ENCODE measurements around the gene RNPEP. TPM values are rescaled to one million over a fixed set of nuclear protein-coding genes. Genes with fewer than 3 reads are reported as not detected.

Gene RNPEP
- total and polyA plus RNA-seq, 2 of the 8 experiments (the other 6 are each of a cell fraction or from before 2014, with no cell fraction given): 34.1 to 51.1 TPM

DNA sequence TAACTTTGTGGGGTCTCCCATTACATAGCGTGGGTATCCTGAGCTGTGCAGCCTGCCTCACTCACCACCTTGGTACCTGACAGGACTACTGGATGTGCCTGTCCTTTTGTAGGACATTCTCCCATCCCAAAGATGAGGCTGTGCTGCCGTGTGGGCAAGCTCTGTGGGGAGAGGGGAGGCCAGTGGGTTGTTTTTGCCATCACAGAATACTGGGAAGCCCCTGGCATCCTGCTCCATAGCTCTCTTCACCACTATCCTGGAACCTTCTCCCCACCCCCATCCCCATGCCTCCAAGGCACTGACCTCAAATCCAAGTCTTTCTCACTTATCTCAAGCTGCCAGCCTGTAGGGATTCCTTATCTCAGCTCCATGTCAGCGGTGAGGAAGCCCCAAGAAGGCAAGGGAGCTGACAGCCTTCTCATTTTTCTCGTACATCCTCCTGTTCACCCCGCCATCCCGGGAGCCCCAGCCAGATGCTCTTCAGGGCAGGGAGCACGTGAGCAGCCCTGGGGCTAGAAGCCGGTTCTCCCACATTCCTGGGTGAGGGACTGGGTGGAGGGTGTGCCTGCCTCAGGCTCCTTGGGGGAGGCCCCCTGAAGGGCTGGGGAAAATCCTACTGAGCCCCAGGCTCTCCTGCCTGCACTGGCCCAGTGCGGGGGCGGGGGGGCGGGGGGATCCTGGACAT, 25.5 kb downstream of the RNPEP start:
- H3K27me3 ChIP-seq (replicated peaks in 1 of 4; ENCODE audit: control insufficient read depth in 3 of 4, extremely low read depth in 1 of 4, insufficient read depth in 3 of 4, low read length in 3 of 4): no peaks in the 10 kb centered on the region
- H3K36me3 ChIP-seq (ENCODE audit: control insufficient read depth in 2 of 4, insufficient read depth in 4 of 4, low read length in 3 of 4): peaks cover 14 to 36% (median 19%) of the 10 kb centered on the region in 4 experiments; a peak in 7 of 8 replicates
- H2BK120ac ChIP-seq (replicated peaks; ENCODE audit: low read depth, low read length): peak overlapping the region; percentile 98
- H3K56ac ChIP-seq (replicated peaks; ENCODE audit: insufficient read length, low read depth, low read length): no peak overlapping the region
- peak overlapping the region; percentile 97 for H4K5ac ChIP-seq (ENCODE audit: insufficient read length, low read depth, low read length)
- peak overlapping the region; percentile 97; the same call in 1 of the 2 replicates for H2BK15ac ChIP-seq (ENCODE audit: low read length)
- H3K79me1 ChIP-seq (ENCODE audit: low read depth, low read length): peaks cover 5% of the 10 kb centered on the region
- no peak overlapping the region for H3K23ac ChIP-seq (ENCODE audit: insufficient read length)
- peak overlapping the region; percentile 58; the same call in 1 of the 2 replicates for H2AK5ac ChIP-seq (ENCODE audit: low read depth, low read length)
- H2BK5ac ChIP-seq (ENCODE audit: low read depth, low read length): peak overlapping the region; percentile 98
- H3K4me1 ChIP-seq (replicated peaks in 1 of 4; ENCODE audit: control insufficient read depth in 3 of 4, insufficient read depth in 4 of 4, low read length in 3 of 4): peaks cover 12 to 39% (median 31%) of the 10 kb centered on the region in 4 experiments
- peak overlapping the region; percentile 85 for H3K18ac ChIP-seq (ENCODE audit: extremely low read depth, low read length)
- peak overlapping the region; percentile 99 for H4K91ac ChIP-seq (replicated peaks; ENCODE audit: insufficient read length, low read length)
- 27% methylated on average over 8 of the region's 11 CpGs; no CpG with 5 or more reads in 1 of the 2 experiments for WGBS, 2 experiments (ENCODE audit: extremely low coverage in 1 of 2, insufficient coverage in 1 of 2, insufficient read length in 1 of 2, insufficient replicate concordance in 2 of 2, low coverage in 1 of 2, low lambda C conversion rate in 2 of 2, missing lambda C conversion rate in 1 of 2)
- FAIRE-seq (no peak), DNase-seq (ENCODE audit: low read depth in 1 of 2, low spot score in 2 of 2) (peak; percentile 82)
- H2BK20ac ChIP-seq (ENCODE audit: low read length): peak overlapping the region; percentile 94
- peak overlapping the region; percentile 19 to 48 (median 24); a peak in 7 of 8 replicates for H3K4me3 ChIP-seq (ENCODE audit: extremely low read depth in 1 of 4, insufficient read depth in 2 of 4, low read depth in 3 of 4, low read length in 4 of 4)
- peak overlapping the region; percentile 91 for H2BK12ac ChIP-seq (ENCODE audit: low read depth, low read length)
- peaks cover 0 to 13% of the 10 kb centered on the region in 2 experiments; a peak in 1 of 4 replicates for H3K79me2 ChIP-seq (ENCODE audit: control insufficient read depth in 1 of 2, insufficient read depth in 2 of 2, low read length in 2 of 2)
- H4K20me1 ChIP-seq (replicated peaks in 1 of 2; ENCODE audit: control insufficient read depth in 1 of 2, insufficient read depth in 2 of 2, low read length in 2 of 2): peaks cover 2 to 3% of the 10 kb centered on the region in 2 experiments
- peak overlapping the region in 2 of 4 experiments; percentile 25 to 35; a peak in 3 of 7 replicates for H3K9ac ChIP-seq (replicated peaks in 1 of 4; ENCODE audit: extremely low read depth in 1 of 4, low read depth in 3 of 4, low read length in 3 of 4)
- H3K4ac ChIP-seq (replicated peaks; ENCODE audit: insufficient read length, low read depth, low read length): peak overlapping the region; percentile 71
- no peak overlapping the region; the same call in none of the 2 replicates for H4K8ac ChIP-seq (ENCODE audit: extremely low read depth, insufficient read depth, low read length)
- peak overlapping the region; percentile 67 to 88 for H3K4me2 ChIP-seq (ENCODE audit: insufficient read depth in 1 of 2, low read depth in 2 of 2, low read length in 2 of 2)
- H2AFZ ChIP-seq (ENCODE audit: low read length): no peak overlapping the region
- POLR2A ChIA-PET (ENCODE audit: partially characterized antibody): interaction anchor here (0.7 to 6.4 kb wide), 22 partner anchors 8 to 146 kb away, joined by 3 to 98 read pairs (median 4); partner anchors contain the start of genes GPR37L1, LMOD1, RNPEP and TIMM17A
- CTCF ChIA-PET (ENCODE audit: partially characterized antibody): interaction anchor here (0.7 to 27.9 kb wide), 37 partner anchors 9 to 199 kb away, joined by 3 to 1014 read pairs (median 4); partner anchors contain the start of genes GPR37L1 and RNPEP
- peak overlapping the region; percentile 85 for H3K27ac ChIP-seq (ENCODE audit: low read depth, low read length)
- H3K23me2 ChIP-seq (ENCODE audit: low read depth, low read length): peaks cover 9% of the 10 kb centered on the region
- H3K14ac ChIP-seq (ENCODE audit: insufficient read length): no peak overlapping the region
- no peaks in the 10 kb centered on the region for H3K9me3 ChIP-seq (ENCODE audit: insufficient read depth in 2 of 2, low read depth in 1 of 2, low read length in 1 of 2)
- peak; percentile 93 for TF ChIP-seq RBBP5 (IDR thresholded peaks at IDR 0.05; ENCODE audit: borderline replicate concordance, low read depth, low read length)
- TF ChIP-seq NRF1 (IDR thresholded peaks at IDR 0.05; ENCODE audit: low read depth, low read length): no peak
- TF ChIP-seq SP1 (IDR thresholded peaks at IDR 0.05; ENCODE audit: low read depth, low read length): peak; percentile 94
- no peak for TF ChIP-seq RNF2 (IDR thresholded peaks at IDR 0.05; ENCODE audit: borderline replicate concordance, low read depth, low read length, missing control alignments, poor library complexity, severe bottlenecking)
- peak; percentile 27; the same call in 1 of the 2 replicates for TF ChIP-seq TBP (IDR thresholded peaks at IDR 0.05; ENCODE audit: low read depth, low read length)
- TF ChIP-seq RXRA (IDR thresholded peaks at IDR 0.05; ENCODE audit: insufficient read depth, low read depth, low read length): 0 out of 2 replicates have a peak, but pooled peaks have one; percentile 67
- no peak for TF ChIP-seq RFX5 (IDR thresholded peaks at IDR 0.05; ENCODE audit: borderline replicate concordance, low read depth, low read length)
- TF ChIP-seq, protein P1, sequence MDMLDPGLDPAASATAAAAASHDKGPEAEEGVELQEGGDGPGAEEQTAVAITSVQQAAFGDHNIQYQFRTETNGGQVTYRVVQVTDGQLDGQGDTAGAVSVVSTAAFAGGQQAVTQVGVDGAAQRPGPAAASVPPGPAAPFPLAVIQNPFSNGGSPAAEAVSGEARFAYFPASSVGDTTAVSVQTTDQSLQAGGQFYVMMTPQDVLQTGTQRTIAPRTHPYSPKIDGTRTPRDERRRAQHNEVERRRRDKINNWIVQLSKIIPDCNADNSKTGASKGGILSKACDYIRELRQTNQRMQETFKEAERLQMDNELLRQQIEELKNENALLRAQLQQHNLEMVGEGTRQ (IDR thresholded peaks at IDR 0.05; ENCODE audit: low read length): peak; percentile 84
- TF ChIP-seq ASH2L (IDR thresholded peaks at IDR 0.05; ENCODE audit: low read length): peak; percentile 99
- peak; percentile 75; the same call in 1 of the 2 replicates for TF ChIP-seq YY1 (IDR thresholded peaks at IDR 0.05; ENCODE audit: low read depth, low read length)
